Right renal pelvis (tissue), 4 donors: Measurements from ENCODE around the gene ZNF628. TPM values are rescaled to one million over a fixed set of nuclear protein-coding genes. Genes with fewer than 3 reads are reported as not detected.
A peak's percentile ranks its signal among the peaks of the same experiment; 100 is the strongest.

Experiments
- DNase-seq, 4 donors: peaks; one replicate each; pipeline ENCODE4 v3.0.0-alpha.2; 2013; ENCODE audit warnings: low read depth in 4 of 4, low spot score in 3 of 4, missing footprints in 1 of 4
- polyA plus RNA-seq, 4 donors: library from polyadenylated mRNA; unstranded; fragments of 120-200 nt; gene quantifications; one replicate each; pipeline ENCODE4 v1.2.1, GENCODE V29; 2013; ENCODE audit not compliant: insufficient read length in 4 of 4

Gene ZNF628
- polyA plus RNA-seq, 4 donors = 3.2 to 5.4 (median 3.6) TPM

DNA sequence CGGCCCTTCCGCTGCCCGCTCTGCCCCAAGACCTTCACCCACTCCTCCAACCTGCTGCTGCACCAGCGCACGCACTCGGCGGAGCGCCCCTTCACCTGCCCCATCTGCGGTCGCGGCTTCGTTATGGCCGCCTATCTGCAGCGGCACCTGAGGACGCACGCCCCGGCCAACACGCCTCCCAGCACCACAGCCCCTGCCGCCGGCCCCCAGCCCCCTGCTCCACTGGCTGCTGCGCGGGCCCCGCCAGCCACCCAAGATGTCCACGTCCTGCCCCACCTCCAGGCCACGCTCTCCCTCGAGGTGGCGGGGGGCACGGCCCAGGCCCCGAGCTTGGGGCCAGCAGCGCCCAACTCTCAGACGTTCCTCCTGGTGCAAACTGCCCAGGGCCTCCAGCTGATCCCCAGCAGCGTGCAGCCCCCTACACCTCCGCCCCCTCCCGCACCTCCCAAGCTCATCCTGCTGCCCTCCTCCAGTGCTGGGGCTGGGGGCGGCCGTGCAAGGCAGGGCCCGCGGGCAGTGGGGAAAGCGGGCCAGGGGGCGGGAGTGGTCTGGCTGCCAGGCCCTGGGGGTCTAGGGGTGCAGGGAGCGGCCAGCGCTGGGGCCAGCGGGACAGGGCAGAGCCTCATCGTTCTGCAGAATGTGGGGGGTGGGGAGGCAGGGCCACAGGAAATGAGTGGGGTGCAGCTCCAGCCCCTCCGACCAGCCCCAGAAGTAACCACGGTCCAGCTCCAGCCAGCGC, 6.7 kb downstream of the ZNF628 start:
- no peak for DNase-seq

DNA sequence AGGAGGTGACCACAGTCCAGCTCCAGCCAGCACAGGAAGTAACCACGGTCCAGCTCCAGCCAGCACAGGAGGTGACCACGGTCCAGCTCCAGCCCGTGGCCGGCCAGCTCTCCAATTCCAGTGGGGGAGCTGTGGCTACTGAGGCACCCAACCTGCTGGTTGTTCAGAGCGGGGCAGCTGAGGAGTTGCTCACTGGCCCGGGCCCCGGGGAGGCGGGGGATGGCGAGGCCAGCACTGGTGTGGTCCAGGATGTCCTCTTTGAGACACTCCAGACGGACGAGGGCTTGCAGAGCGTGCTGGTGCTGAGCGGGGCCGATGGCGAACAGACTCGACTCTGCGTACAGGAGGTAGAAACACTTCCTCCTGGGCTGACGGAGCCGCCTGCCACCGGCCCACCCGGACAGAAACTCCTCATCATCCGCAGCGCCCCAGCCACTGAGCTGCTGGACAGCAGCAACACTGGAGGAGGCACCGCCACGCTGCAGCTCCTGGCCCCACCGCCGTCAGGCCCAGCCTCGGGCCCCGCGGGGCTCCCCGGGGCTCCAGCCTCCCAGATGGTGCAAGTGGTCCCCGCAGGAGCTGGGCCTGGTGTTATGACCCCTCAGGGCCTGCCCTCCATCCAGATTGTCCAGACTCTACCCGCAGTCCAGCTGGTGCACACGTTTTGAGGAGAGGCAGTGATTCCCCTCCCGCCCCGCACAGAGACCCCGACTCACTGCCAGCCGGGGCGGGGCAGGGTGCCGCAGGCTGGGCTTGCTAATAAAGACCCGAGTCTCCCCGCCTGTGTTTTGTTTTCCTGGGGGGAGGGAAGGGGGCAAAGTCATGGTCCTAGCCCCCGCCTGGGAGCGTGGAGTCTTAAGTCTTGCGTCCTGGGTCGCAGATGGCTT, 7.5 kb downstream of the ZNF628 start:
- no peak for DNase-seq

DNA sequence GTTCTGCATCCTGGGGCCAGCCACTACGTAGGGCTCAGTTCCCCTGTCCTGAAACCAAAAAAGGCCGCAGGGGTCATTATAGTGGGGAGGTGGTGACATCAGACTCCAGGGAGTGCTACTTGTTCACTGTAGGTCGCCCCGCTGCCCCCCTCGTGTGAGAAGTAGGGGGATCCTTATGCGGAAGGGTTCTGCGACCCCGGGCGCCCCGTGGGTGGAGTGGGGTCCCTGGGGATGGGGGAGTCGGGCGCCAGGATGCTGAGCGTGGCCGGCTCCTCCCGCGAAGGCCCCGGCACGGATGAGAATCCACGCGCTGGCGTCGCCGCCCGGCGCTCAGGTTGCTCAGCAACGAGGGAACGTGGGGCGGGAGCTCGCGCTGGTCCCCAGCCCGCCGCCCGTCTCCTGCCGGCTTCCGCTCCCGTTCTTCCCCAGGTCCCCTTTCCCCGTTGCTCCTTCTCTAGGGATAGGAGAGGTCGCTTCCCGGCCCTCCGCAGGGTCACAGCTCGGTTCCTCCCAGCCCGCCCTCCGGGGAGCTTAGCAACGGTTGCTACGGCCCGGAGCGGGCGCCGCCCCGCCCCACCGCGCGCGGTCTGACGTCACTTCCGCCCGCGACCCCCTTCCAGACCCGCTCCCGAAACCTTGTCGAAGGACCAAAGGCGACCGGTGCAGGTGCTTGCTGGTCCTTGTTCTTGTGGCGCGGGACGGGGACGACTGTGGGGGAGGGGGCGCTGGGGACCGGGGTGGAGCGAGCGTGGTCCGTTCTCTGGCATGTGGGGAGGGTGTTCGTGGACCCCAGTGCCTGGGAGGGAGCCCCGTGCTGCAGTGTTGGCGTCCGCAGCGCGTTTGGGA, 8.4 kb downstream of the ZNF628 start, which contains the start of gene NAT14:
TSS of gene NAT14 (plus strand) at position 596 of the 846 bp plus-strand sequence. CDS start 521 bp downstream, outside the sequence.
- DNase-seq = peak in 1 of 4 donors; percentile 86

DNA sequence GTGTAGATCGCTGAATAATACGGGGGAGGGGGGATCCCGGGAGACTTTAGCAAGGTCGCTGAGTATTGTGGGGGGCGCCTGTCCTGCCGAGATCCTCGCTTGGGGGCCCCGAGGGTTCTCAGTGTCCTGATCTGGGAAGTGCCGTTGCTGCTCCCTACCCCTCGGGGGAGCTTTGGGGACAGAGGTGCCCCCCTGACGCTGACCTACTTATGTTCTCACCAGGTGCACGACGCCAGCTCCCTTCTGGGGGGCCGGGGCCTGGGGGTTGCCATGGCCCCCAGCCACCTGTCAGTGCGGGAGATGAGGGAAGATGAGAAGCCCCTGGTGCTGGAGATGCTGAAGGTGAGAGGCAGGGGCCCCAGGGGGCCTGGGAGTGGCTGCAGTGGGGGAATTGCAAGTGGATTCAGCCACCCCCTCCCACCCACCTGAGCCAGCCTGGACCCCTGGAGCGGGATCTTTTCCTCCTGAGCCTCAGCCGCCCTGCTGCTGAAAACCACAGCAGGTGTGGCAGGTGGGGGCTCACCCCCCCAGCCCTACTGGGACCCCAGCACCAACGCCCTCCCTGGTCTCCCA, 9.1 kb downstream of the ZNF628 start:
- no peak for DNase-seq

DNA sequence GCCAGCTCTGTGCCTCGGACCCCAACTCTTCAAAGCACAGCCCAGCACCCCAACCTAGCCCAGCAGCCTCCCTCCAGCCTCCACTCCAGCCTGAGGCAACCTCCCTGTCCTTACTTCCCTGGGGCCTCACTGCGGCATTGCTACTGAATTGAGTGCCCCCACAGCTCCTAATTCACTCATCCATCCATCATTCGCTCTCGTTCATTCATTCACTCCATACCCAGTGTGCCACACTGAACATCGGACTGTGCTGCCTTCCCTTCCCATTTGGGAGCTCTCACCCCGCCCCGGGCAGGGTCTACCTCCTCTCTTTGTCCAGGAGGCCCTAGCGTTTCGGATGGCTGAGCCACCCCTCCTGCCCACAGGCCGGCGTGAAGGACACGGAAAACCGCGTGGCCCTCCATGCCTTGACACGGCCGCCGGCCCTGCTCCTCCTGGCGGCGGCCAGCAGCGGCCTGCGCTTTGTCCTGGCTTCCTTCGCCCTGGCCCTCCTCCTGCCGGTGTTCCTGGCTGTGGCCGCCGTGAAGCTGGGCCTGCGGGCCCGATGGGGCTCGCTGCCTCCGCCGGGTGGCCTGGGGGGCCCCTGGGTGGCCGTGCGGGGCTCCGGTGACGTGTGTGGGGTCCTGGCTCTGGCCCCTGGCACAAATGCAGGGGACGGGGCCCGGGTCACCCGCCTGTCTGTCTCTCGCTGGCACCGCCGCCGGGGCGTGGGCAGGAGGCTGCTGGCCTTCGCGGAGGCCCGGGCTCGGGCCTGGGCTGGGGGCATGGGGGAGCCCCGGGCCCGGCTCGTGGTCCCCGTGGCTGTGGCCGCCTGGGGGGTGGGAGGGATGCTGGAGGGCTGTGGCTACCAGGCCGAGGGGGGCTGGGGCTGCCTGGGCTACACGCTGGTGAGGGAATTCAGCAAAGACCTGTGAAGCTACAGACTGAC, 9.9 kb downstream of the ZNF628 start:
- no peak for DNase-seq

DNA sequence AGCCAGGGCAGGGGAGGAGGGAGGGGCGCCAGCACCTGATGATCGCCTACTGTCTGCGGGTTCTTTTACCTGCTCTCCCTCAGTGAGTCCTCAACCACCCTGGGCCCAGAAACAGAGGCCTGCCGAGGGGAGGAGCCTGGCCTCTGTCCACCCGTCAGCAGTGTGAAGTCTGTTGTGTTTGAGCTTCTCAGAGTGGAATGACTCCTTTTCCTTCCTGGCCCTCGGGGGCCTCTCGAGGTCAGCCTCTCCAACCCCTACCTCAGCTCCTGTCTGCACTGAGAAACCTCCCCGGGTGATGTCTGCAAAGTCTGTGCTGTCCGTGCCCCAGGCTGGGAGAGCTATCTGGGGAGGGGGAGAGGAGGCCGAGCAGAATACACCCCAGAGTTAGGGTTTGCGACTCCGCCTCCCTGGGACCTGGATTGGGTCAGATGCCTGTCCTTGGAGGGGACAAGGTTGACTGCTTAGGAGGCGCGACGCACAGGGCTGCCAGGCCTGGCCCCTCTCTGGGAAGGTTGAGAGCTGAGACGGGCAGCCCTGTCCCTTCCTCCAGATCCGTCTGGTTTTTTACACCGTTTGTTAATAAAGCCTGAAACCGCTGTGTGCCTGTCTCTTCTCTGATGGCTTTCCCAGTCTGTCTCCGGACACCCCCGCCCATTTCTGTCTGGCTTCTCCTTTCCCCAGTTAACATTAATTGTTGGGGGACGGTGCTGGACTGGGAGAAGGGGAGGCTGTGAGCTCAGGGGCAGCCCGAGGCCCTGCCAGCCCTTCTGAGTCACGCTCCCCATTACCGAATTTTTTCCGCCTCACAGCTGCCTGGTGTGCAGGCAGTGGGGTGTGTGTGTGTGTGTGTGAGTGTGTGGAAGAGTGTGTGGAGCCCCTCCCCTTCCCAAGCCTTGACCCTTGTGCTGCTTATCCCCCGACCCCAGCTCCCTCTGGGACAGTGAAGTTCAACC, 10.8 kb downstream of the ZNF628 start:
- no peak for DNase-seq

DNA sequence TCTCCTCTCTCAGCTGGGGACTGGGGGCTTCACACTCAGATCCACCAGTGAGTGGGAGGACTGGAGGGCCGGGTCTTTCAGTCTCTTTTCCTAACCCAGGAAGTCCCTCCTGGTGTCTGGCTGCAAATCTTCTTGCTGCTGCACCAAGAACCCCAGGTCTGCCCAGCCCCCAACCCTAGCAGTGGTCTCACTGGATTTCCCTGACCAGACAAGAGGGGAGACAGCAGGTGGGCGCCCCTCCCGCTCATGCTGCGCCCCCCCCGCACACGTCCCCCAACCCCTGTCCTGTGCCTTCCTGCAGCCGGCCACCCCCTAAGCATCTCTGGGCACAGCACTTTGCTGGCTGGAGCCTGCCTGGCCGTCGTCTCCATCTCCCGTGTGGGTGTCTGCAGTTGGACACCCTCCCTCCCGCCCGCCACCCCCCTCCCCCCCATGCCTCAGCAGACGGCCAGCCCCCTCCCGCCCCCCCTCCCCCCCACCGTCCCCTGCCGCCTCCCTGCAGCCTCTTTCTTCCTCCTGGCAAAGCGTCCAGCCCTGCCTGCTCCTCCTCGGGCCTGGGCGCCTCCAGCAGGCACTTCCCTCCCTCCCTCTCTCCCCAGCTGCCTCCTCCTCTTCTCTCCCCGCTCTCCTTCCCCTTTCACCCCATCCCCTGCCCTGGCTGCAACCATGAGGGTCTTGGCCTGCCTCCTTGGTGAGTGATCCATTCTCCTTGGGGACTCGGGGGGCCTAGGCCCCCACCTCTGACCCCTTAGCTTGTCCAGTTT, 11.7 kb downstream of the ZNF628 start, which contains the start of gene SSC5D:
TSS of gene SSC5D (plus strand) at position 513 of the 764 bp plus-strand sequence. CDS start at position 667, 154 bp downstream.
- no peak for DNase-seq

DNA sequence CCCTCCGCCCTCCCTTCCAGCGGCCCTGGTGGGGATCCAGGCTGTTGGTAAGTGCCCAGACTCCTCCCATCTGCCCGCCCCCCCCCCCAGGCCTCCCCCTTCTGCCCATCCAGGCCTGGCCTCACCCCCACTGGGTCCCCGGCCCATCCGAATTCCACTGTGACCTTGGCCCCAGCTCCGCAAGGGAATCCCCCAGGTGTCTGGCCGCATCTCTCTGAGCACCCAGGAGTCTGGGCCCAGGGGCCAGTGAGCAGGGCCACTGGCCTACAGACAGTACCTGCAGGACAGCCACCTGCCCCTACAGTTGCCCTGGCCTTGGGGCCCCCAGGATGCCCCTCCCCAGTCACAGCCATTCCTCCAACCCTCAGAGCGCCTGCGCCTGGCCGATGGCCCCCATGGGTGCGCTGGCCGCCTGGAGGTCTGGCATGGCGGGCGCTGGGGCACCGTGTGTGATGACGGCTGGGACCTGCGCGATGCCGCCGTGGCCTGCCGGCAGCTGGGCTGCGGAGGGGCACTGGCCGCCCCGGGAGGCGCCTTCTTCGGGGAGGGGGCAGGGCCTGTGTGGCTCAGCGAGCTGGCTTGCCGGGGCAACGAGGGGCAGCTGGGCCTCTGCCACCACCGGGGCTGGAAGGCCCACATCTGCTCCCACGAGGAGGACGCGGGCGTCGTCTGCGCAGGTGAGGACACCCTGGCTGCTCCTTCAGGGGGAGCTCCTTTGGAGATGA, 12.7 kb downstream of the ZNF628 start:
- no peak for DNase-seq

DNA sequence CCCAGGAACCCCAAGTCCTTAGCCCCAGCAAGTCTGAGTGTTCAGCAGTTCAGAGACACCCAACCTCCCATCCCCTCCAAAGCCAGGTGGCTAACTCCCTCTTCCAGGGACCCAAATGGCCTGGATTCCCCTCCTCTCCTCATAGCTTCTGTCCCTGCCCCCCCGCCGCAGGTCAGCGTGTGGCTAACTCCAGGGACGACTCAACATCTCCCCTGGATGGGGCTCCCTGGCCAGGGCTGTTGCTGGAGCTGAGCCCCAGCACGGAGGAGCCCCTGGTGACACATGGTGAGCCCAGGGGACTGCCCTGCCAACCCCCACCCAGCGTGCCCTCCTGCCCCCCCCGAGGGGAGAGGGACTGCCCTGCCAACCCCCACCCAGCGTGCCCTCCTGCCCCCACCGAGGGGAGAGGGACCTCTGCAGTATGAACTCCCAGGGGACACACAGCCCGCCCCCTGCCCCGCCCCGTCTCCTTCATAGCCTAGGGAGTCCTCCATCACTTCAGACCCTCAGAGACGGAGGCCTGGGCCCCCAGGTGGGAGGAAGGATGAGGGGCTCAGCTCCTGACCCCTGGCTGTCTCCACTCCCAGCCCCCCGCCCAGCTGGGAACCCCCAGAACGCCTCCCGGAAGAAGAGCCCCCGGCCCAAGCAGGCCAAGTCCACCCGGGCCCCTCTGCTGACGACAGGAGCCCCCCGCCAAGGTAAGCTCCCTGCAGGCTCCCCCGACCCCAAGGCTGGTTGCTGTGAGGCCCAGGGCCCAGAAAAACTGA, 13.5 kb downstream of the ZNF628 start:
- no peak for DNase-seq

DNA sequence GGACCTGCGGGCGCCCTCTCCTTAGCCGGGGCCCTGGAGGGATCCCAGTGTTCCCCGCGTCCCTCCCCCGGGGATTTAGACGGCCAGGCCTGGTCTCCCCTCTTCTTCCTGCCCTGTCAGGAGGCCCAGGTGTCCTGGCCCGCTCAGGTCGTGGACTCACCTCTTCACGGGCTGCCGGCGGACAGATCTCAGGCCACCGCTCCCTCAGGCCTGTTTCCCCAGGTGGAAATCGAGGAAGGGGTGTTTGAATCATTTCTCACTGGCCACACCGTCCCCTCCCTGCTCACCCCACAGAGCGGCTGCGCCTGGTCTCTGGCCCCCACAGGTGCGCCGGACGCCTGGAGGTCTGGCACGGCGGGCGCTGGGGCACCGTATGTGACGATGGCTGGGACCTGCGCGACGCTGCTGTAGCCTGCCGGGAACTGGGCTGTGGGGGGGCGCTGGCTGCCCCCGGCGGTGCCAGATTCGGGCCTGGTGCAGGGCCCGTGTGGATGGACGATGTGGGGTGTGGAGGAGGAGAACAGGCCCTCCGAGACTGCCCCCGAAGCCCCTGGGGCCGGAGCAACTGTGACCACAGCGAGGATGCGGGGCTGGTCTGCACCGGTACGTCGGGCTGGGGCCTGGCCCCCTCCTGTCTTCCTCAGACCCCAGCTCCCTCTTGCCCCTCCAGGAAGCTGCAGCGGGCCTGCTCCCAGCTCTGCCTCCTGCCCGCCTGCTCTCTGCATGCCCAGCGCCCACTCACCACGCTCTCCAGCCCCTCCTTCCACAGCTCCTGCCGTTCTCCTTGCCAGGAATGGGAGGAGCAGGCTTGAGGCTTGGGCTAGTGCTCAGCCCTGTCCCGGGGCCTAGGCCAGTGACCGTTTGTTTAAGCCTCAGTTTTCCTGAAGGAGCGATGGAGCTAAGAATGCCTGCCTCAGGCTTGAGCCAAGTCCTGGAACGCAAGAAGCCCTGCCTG, 14.3 kb downstream of the ZNF628 start:
- no peak for DNase-seq

DNA sequence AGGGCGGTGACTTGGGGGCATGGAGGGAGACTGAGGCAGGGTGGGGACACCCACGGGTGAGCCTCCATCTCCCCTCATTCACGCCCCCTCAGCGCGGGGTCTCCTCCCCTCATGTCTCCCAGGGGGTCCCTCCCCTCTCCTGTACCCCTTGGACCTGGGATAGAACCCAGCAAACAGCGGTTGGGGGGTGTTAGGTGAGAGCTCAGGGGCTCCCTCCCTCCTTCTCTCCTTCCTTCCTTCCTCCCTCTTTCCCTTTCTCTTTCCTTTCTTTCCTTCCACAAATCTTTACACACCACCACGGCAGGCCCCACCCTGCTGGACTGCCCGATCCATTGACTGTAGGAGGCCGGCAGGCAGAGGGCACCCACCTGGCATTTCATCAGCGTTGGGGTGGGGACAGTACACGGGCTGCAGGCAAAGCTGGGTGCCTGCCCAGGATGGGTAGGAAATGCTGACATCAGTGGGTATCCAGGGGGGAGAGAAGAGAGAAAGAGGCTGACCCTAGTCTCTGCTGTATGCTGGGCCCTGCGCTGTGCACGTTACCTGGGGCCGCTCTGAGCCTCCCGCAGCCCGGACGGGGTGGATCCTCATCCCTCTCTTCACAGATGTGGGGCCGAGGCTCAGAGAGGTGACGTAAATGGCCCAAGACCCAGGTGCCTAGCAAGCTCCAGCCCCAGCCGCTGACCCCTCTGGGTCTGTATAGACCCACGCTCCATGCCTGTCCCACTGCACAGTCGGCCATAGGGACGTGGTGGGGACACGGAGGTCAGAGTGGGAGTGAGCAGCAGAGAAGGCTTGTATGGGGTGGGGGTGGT, 15.3 kb downstream of the ZNF628 start:
- DNase-seq = no peak

DNA sequence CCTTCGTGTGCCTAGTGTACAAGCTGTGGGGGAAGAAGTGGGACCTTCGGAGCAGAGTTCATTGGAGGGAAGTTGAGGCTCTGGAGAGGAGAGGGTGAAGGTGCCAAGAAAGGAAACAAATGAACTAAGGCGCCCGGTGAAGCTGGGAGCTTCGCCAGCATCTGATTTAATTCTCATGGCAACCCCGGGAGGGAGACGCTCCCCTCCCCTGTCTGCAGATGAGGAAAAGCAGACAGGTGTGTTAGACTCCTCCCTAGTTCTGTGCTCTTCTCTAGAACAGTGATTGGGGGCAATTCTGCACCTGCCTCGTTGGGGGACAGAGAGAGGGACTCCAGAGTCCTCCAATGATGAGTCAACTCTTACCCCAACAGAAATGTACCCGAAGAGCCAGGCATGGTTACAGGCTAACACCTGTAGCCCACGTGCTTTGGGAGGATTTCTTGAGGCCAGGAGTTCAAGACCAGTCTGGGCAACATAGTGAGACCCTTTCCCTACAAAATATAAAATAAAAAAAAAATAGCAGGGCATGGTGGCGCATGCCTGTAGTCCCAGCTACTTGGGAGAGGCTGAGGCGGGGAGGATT, 16.0 kb downstream of the ZNF628 start:
- no peak for DNase-seq

DNA sequence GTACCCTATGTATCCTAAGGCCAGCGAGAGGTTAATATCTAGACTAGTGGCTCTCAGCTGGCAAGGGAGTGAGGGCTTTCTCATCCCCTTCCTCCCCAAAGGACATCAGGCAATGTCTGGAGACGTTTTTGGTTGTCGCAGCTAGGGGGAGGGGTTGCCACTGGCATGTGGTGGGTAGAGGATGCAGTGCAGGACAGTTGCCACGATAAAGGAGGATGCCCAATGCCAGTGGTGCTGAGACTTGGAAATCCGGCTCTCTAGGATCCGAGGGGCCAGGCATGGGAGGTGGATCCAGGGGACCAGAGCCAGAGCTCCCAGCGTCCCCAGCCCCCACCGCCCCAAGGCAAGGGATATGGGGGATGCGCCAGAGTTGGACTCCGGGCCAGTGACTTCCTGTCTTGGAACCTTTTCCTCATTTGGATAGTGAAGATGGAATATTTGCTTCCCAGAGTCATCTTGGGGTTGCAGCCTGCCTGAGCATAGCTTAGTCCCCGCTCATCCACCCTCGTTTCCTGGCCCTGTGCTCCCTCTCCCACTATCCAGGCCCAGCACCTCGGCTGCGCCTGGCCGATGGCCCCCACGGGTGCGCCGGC, 16.7 kb downstream of the ZNF628 start:
- no peak for DNase-seq
